Raji (cell line): ENCODE measurements around the gene RBBP7.

Source experiments
- POLR2A ChIP-seq: IDR thresholded peaks from 2 replicates; pipeline ENCODE4 v1.6.1; 2011; ENCODE audit warnings: low read depth, low read length, control low read depth; ENCODE audit not compliant: insufficient read depth

Gene RBBP7

GRCh38 chrX:16874458-16875095 is 4.4 kb upstream of the RBBP7 start:
- TF ChIP-seq POLR2A, result no peak

GRCh38 chrX:16873106-16873505 is 2.9 kb upstream of the RBBP7 start:
- TF ChIP-seq POLR2A, result 0 out of 2 replicates have a peak, but pooled peaks have one; percentile 14

GRCh38 chrX:16870862-16871815 is 977 bp upstream of the RBBP7 start:
- no peak; the same call in 1 of the 2 replicates for TF ChIP-seq POLR2A

GRCh38 chrX:16869393-16870094 is 618 bp downstream of the RBBP7 start:
- no peak for TF ChIP-seq POLR2A

GRCh38 chrX:16868920-16869319 is 1.2 kb downstream of the RBBP7 start:
- no peak for TF ChIP-seq POLR2A

- TF ChIP-seq POLR2A, result no peak
Measured at GRCh38 chrX:16867947-16868346, 2.2 kb downstream of the RBBP7 start.

GRCh38 chrX:16862829-16863228 is 7.3 kb downstream of the RBBP7 start:
- TF ChIP-seq POLR2A, result no peak

- no peak for TF ChIP-seq POLR2A
Measured at GRCh38 chrX:16856744-16857143, 13.4 kb downstream of the RBBP7 start.

- TF ChIP-seq POLR2A, result no peak
Measured at GRCh38 chrX:16855363-16856075, 14.6 kb downstream of the RBBP7 start.

- no peak for TF ChIP-seq POLR2A
Measured at GRCh38 chrX:16853537-16853936, 16.6 kb downstream of the RBBP7 start.

- TF ChIP-seq POLR2A, result no peak
Measured at GRCh38 chrX:16852617-16853179, 17.5 kb downstream of the RBBP7 start.

GRCh38 chrX:16851827-16852226 is 18.3 kb downstream of the RBBP7 start:
- TF ChIP-seq POLR2A, result no peak

GRCh38 chrX:16851421-16851820 is 18.7 kb downstream of the RBBP7 start:
- no peak for TF ChIP-seq POLR2A

- TF ChIP-seq POLR2A, result no peak
Measured at GRCh38 chrX:16848541-16848940, 21.6 kb downstream of the RBBP7 start.

GRCh38 chrX:16845686-16846085 is 24.5 kb downstream of the RBBP7 start:
- TF ChIP-seq POLR2A, result no peak

- TF ChIP-seq POLR2A, result no peak
Measured at GRCh38 chrX:16843208-16843909, 26.8 kb downstream of the RBBP7 start.
